Stimulated activated CD8-positive, alpha-beta memory T cell treated with anti-CD3 and anti-CD28 coated beads, Interleukin-15, amount 100 ng/mL, for 24 hours (primary cell): ENCODE data around the gene PCDHGB1.
"Not testable (repeated sequence)": the region's sequence is repeated elsewhere in the genome, so short reads cannot be mapped to it uniquely, and the experiment has no call there.

Experiments used
- DNase-seq: peaks from one replicate; pipeline ENCODE4 v3.0.0-alpha.2; 2020; ENCODE audit warnings: low read depth

The PCDHGB1 gene

GRCh38 chr5:141346017-141346416, 3.9 kb upstream of the PCDHGB1 start:
- DNase-seq, result not testable (repeated sequence)

- DNase-seq, result no peak
Measured at GRCh38 chr5:141351591-141351990, 1.7 kb downstream of the PCDHGB1 start.

- no peak for DNase-seq
Measured at GRCh38 chr5:141354900-141355469, 5.1 kb downstream of the PCDHGB1 start, which contains the start of gene PCDHGA4. TSS of gene PCDHGA4 (plus strand) at chr5:141355021. CDS start at chr5:141355108, 87 bp downstream.

- DNase-seq, result no peak
Measured at GRCh38 chr5:141355641-141356040, 5.7 kb downstream of the PCDHGB1 start.

- no peak for DNase-seq
Measured at GRCh38 chr5:141356133-141356532, 6.2 kb downstream of the PCDHGB1 start.

- no peak for DNase-seq
Measured at GRCh38 chr5:141356950-141357349, 7.1 kb downstream of the PCDHGB1 start.

GRCh38 chr5:141359790-141360426, 10.0 kb downstream of the PCDHGB1 start, which contains the start of gene PCDHGB2:
TSS of gene PCDHGB2 (plus strand) at chr5:141359994. CDS start at chr5:141360136, 142 bp downstream.
- no peak for DNase-seq

- no peak for DNase-seq
Measured at GRCh38 chr5:141360685-141361084, 10.8 kb downstream of the PCDHGB1 start.

- DNase-seq, result no peak
Measured at GRCh38 chr5:141362719-141363118, 12.8 kb downstream of the PCDHGB1 start.

- DNase-seq, result no peak
Measured at GRCh38 chr5:141363952-141364660, 14.2 kb downstream of the PCDHGB1 start, which contains the start of gene PCDHGA5. TSS of gene PCDHGA5 (plus strand) at chr5:141364162. CDS start at chr5:141364331, 169 bp downstream.

- DNase-seq, result no peak
Measured at GRCh38 chr5:141366016-141366896, 16.4 kb downstream of the PCDHGB1 start.

GRCh38 chr5:141369994-141370848, 20.3 kb downstream of the PCDHGB1 start, which contains the start of gene PCDHGB3:
TSS of gene PCDHGB3 (plus strand) at chr5:141370242. CDS start at chr5:141370395, 153 bp downstream.
- DNase-seq, result no peak

- DNase-seq, result no peak
Measured at GRCh38 chr5:141371572-141372475, 21.9 kb downstream of the PCDHGB1 start.

GRCh38 chr5:141373673-141374317, 23.9 kb downstream of the PCDHGB1 start, which contains the start of gene PCDHGA6:
TSS of gene PCDHGA6 (plus strand) at chr5:141373891. CDS start at chr5:141374084, 193 bp downstream.
- no peak for DNase-seq

- no peak for DNase-seq
Measured at GRCh38 chr5:141374627-141375026, 24.7 kb downstream of the PCDHGB1 start.

- not testable (repeated sequence) for DNase-seq
Measured at GRCh38 chr5:141375444-141376155, 25.7 kb downstream of the PCDHGB1 start.

- DNase-seq, result no peak
Measured at GRCh38 chr5:141382469-141383294, 32.8 kb downstream of the PCDHGB1 start, which contains the start of gene PCDHGA7. TSS of gene PCDHGA7 (plus strand) at chr5:141382742. CDS start at chr5:141382900, 158 bp downstream.
